HFFc6 (cell line): ENCODE data around the gene COG5. TPM values are rescaled to one million over a fixed set of nuclear protein-coding genes. Genes with fewer than 3 reads are reported as not detected.

Experiments used
- DNase-seq: peaks from one replicate; pipeline ENCODE4 v3.0.0-alpha.2; 2018
- H3K27ac Mint-ChIP-seq: 2 replicates; pipeline ENCODE4 v1.8.0; 2020; ENCODE audit warnings: mild to moderate bottlenecking, mixed read lengths
- H3K27me3 Mint-ChIP-seq: 2 replicates; pipeline ENCODE4 v1.8.0; 2021; ENCODE audit warnings: mild to moderate bottlenecking, moderate library complexity, mixed read lengths; ENCODE audit not compliant: insufficient read depth
- H3K36me3 Mint-ChIP-seq: 2 replicates; pipeline ENCODE4 v1.8.0; 2021; ENCODE audit warnings: low read depth, mixed read lengths
- H3K4me1 Mint-ChIP-seq: 2 replicates; pipeline ENCODE4 v1.8.0; 2020; ENCODE audit warnings: low read depth, mixed read lengths
- H3K4me3 Mint-ChIP-seq: 2 replicates; pipeline ENCODE4 v1.8.0; 2020; ENCODE audit warnings: mild to moderate bottlenecking, moderate library complexity, mixed read lengths
- H3K9me3 Mint-ChIP-seq: 2 replicates; pipeline ENCODE4 v1.8.0; 2020; ENCODE audit warnings: mild to moderate bottlenecking, mixed read lengths
- long read RNA-seq: library from polyadenylated mRNA; unstranded; transcript quantifications from one replicate; pipeline ENCODE4 v2.0.0, GENCODE V29; 2019
- total RNA-seq, 6 experiments: library from RNA; stranded (reverse); fragmentation: NEBNext Ultra II Directional; extraction: Animal tissue kit (Norgen Biotek cat#: 25700); gene quantifications; 2 replicates in 1 of 6; 3 replicates in 5 of 6; pipeline ENCODE4 v1.2.3, GENCODE V29; 2021
- TF ChIP-seq, protein P1 (sequence below): fragments of 200-600 bp; sonication (generic); IDR thresholded peaks from 2 replicates; pipeline ENCODE4 v1.5.0; 2021; ENCODE audit warnings: antibody characterized with exemption, mild to moderate bottlenecking

The COG5 gene
- 10 to 100 TPM; 25.6 to 34.8 (median 31.6) TPM for total RNA-seq
- long read RNA-seq, full-length matches to known transcripts = 20 of 26 reads
- long read RNA-seq, partial matches to known transcripts = 3 of 26 reads
- long read RNA-seq, other reads (novel, unspliced or antisense) = 3 of 26 reads

DNA sequence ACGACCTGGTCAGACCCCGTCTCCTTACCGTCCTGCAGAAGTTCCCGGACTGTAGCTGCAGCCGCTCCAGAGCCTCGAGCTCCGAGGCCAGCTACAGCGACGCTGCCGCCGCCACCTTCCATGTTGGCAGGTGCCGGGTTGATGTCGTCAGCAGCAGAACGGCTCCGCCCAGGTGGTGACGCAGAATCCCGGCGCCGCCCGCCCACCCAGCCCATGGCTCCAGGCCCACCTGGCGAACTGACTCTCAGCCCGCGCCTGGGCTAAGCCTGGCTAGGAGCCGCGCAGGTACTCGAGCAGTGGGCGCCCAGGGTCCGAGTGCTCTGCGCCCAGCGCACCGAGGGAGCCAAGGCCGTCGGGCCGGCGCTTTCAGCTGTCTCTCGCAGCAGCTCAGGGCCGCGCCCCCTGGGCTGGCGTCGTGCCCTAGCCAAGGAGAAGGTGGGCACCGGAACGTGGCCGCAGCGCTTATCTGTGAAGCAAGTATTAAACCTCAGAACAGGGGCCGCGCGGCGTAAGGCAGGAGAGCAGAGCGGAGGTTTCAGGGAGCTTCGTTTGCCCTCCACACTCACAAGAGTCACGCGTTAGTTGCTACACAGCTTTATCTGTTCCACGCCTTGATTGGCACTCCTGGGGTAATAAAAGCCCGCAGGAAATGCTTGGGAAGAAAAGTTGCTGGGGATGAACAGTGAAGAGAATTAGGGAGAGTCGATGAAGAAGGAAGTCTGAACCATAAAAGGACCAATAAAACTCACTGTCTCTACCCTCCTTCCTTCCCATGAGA, at the start of gene COG5, which contains the start of gene DUS4L:
Gene COG5 (minus strand): TSS at position 146 of the 778 bp plus-strand sequence. CDS start 24 bp downstream, at position 122.
Gene DUS4L (plus strand): TSS at position 197 of the 778 bp plus-strand sequence. CDS start 3,100 bp downstream, outside the sequence.
- TF ChIP-seq, protein P1, sequence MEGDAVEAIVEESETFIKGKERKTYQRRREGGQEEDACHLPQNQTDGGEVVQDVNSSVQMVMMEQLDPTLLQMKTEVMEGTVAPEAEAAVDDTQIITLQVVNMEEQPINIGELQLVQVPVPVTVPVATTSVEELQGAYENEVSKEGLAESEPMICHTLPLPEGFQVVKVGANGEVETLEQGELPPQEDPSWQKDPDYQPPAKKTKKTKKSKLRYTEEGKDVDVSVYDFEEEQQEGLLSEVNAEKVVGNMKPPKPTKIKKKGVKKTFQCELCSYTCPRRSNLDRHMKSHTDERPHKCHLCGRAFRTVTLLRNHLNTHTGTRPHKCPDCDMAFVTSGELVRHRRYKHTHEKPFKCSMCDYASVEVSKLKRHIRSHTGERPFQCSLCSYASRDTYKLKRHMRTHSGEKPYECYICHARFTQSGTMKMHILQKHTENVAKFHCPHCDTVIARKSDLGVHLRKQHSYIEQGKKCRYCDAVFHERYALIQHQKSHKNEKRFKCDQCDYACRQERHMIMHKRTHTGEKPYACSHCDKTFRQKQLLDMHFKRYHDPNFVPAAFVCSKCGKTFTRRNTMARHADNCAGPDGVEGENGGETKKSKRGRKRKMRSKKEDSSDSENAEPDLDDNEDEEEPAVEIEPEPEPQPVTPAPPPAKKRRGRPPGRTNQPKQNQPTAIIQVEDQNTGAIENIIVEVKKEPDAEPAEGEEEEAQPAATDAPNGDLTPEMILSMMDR = peak; percentile 9; the same call in 1 of the 2 replicates
- Mint-ChIP-seq H3K36me3 (peaks cover 22% of the 10 kb centered on the region), H3K27me3 (no peaks in the 10 kb centered on the region; the same call in 1 of the 2 replicates), H3K9me3 (no peaks in the 10 kb centered on the region), H3K4me1 (peaks cover 76% of the 10 kb centered on the region), H3K27ac (peak within 1 kb of the TSS; percentile 94), H3K4me3 (peak within 1 kb of the TSS; percentile 88)
- peak; percentile 55 for DNase-seq

DNA sequence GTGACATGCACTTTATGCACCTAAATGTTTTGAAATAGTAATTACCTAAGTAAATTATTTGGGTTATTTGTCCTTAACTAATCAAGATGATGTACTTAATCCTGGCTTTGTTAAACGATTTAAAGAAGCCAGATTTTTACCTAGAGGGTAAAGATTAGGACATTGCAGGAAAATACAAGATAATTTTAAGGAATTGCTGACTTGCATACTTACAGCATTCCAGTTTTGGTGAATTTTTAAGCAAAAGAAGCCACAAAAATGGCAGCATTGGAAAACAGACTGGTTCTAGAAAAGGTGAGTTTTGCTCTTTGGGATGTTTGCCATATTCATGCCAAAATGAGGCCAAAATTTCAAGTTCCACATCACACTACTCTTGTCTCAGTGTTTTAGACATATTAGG, 49.7 kb upstream of the COG5 start:
- no peaks in the 10 kb centered on the region for H3K27me3 Mint-ChIP-seq
- TF ChIP-seq, protein P1 = no peak
- H3K9me3 Mint-ChIP-seq = no peaks in the 10 kb centered on the region
- no peak overlapping the region for H3K4me3 Mint-ChIP-seq
- no peak for DNase-seq
- peak overlapping the region; percentile 82 for H3K27ac Mint-ChIP-seq
- peaks cover 38% of the 10 kb centered on the region for H3K36me3 Mint-ChIP-seq
- peaks cover 36% of the 10 kb centered on the region for H3K4me1 Mint-ChIP-seq

DNA sequence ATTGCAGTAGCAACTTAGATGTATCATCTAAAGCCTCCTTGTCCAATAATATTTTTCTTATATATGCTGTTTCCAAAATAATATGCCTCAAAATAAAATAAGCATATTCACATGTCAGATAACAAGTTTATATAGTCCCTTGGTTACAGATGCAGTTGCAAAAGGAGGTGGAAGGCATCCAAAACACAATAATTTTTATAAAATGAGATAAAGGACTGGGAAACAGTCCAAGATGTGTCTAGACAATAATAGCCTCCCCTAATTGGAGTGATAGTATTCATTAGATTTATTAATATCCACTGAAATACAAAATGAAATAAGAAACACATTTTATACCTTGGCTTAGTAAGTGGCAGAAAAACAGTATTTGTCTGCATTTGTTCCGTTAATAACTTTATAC, 46.6 kb upstream of the COG5 start:
- no peak for DNase-seq
- H3K4me1 Mint-ChIP-seq = peaks cover 30% of the 10 kb centered on the region
- TF ChIP-seq, protein P1 = no peak

DNA sequence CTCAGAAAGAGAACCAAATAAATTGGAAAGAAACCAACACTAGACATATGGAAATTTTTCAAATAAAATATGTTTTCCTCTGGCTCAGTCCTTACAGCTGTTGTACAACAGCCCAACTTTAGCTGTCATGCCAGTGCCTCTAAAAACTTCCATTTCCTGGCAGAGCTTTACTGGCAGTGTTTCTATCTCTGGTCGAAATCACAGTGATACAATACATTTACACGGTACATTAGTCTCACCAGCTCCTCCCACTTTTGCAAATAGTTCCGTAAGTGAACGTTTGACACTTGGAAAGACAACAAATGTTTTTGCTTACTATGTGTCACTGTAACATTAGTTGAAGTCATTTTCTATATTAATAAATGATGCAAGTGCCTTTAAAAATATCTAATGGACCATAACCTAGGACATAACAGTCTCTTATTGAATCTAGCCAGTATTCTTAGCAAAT, 46.1 kb upstream of the COG5 start:
- Mint-ChIP-seq H3K27ac (no peak overlapping the region), H3K4me1 (peaks cover 32% of the 10 kb centered on the region), H3K36me3 (peaks cover 20% of the 10 kb centered on the region), H3K27me3 (no peaks in the 10 kb centered on the region), H3K4me3 (no peak overlapping the region), H3K9me3 (no peaks in the 10 kb centered on the region)
- TF ChIP-seq, protein P1 = no peak
- DNase-seq = no peak

More for the DNA sequence above, 46.6 kb upstream of the COG5 start:
- H3K4me3 Mint-ChIP-seq = no peak overlapping the region
- H3K27ac Mint-ChIP-seq = no peak overlapping the region
- no peaks in the 10 kb centered on the region for H3K9me3 Mint-ChIP-seq
- H3K36me3 Mint-ChIP-seq = peaks cover 23% of the 10 kb centered on the region
- no peaks in the 10 kb centered on the region for H3K27me3 Mint-ChIP-seq

DNA sequence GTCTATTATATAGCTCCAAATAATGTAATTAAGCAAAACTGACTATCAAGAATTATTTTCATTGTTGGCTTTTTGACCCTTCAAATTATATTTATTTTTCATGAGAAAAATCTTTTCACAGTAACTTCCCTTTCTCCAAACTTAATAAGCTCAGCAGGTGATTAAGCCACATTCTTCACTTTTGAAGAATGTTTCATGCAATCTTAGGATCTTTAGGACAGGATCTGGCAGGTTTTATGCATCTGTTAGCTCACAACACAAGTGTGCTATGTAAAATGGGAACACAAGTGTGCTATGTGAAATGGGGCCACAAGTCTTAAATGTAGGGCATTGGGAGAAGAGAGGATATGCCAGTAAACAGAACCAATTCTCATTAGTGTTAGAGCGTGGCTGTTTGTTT, 42.6 kb upstream of the COG5 start:
- TF ChIP-seq, protein P1 = no peak
- H3K27me3 Mint-ChIP-seq = no peaks in the 10 kb centered on the region
- H3K27ac Mint-ChIP-seq = no peak overlapping the region
- no peaks in the 10 kb centered on the region for H3K9me3 Mint-ChIP-seq
- H3K4me1 Mint-ChIP-seq = peaks cover 10% of the 10 kb centered on the region
- DNase-seq = no peak
- H3K36me3 Mint-ChIP-seq = peaks cover 18% of the 10 kb centered on the region
- no peak overlapping the region for H3K4me3 Mint-ChIP-seq
